Mesothelial cell of epicardium (in vitro differentiated cells): ENCODE results near the gene CENATAC. TPM values are rescaled to one million over a fixed set of nuclear protein-coding genes. Genes with fewer than 3 reads are reported as not detected.

Source experiments
- DNase-seq, 2 experiments: peaks; one replicate each; pipeline ENCODE4 v3.0.0; 2021; ENCODE audit warnings: low spot score in 2 of 2; ENCODE audit not compliant: unreplicated experiment in 2 of 2
- H3K27ac Mint-ChIP-seq: 2 replicates; pipeline ENCODE4 v1.8.0; 2021; ENCODE audit warnings: mixed read lengths
- H3K27me3 Mint-ChIP-seq: 2 replicates; pipeline ENCODE4 v1.8.0; 2021; ENCODE audit warnings: low read depth, mixed read lengths
- H3K36me3 Mint-ChIP-seq: 2 replicates; pipeline ENCODE4 v1.8.0; 2021; ENCODE audit warnings: mixed read lengths
- H3K4me1 Mint-ChIP-seq: 2 replicates; pipeline ENCODE4 v1.8.0; 2021; ENCODE audit warnings: mixed read lengths
- H3K4me3 Mint-ChIP-seq: 2 replicates; pipeline ENCODE4 v1.8.0; 2021; ENCODE audit warnings: mild to moderate bottlenecking, moderate library complexity, mixed read lengths
- H3K9me3 Mint-ChIP-seq: 2 replicates; pipeline ENCODE4 v1.8.0; 2021; ENCODE audit warnings: mixed read lengths
- total RNA-seq: library from RNA; stranded (reverse); gene quantifications from 3 replicates; pipeline ENCODE4 v1.2.1, GENCODE V29; 2021
- TF ChIP-seq, protein P1 (sequence below): fragments of 200-600 bp; sonication (generic); IDR thresholded peaks from one replicate; pipeline ENCODE4 v1.5.0; 2021; ENCODE audit warnings: antibody characterized with exemption; ENCODE audit not compliant: unreplicated experiment

The CENATAC gene
- total RNA-seq, 1 donor from 2014 or later, result 69.1 TPM

DNA sequence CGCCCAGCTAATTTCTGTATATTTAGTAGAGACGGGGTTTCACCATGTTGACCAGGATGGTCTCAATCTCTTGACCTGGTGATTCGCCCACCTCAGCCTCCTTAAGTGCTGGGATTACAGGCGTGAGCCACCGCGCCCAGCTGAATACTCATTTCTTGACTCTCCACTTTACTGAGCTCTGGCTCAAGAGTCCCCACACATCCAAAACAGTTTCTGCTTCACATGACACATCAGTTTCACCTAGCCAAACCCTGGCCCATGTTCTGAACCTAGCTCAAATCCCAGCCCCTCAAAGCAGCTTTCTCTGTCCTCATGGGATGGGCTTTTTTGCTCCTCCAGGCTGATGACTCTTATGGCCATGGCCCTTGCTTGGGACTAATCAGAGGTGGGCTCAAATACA, 49.3 kb downstream of the CENATAC start:
- Mint-ChIP-seq H3K27me3 (no peaks in the 10 kb centered on the region), H3K4me1 (no peaks in the 10 kb centered on the region), H3K4me3 (no peak overlapping the region), H3K27ac (no peak overlapping the region), H3K36me3 (peaks cover 38% of the 10 kb centered on the region), H3K9me3 (no peaks in the 10 kb centered on the region)
- no peak for DNase-seq
- TF ChIP-seq, protein P1, sequence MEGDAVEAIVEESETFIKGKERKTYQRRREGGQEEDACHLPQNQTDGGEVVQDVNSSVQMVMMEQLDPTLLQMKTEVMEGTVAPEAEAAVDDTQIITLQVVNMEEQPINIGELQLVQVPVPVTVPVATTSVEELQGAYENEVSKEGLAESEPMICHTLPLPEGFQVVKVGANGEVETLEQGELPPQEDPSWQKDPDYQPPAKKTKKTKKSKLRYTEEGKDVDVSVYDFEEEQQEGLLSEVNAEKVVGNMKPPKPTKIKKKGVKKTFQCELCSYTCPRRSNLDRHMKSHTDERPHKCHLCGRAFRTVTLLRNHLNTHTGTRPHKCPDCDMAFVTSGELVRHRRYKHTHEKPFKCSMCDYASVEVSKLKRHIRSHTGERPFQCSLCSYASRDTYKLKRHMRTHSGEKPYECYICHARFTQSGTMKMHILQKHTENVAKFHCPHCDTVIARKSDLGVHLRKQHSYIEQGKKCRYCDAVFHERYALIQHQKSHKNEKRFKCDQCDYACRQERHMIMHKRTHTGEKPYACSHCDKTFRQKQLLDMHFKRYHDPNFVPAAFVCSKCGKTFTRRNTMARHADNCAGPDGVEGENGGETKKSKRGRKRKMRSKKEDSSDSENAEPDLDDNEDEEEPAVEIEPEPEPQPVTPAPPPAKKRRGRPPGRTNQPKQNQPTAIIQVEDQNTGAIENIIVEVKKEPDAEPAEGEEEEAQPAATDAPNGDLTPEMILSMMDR, result no peak

DNA sequence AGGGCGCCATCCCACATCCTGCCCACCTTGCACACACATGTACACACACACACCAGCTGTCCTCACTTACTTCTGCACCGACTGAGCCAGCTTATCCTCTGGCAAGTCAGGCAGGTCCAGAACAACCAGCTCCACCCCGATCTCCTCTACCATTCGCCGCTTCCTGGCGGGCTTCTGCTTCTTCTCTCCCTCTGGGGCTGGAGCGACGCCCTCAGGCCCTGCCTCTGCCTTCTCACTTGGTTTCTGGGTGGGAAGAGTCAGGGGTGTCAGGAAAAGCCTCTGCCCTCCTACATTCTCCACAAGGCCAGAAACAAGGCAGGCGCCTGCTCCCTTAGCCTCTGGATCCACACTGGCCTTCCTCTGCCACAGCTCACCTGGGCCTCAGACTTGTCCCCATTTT, 50.7 kb downstream of the CENATAC start:
- Mint-ChIP-seq H3K27ac (no peak overlapping the region), H3K4me3 (no peak overlapping the region), H3K27me3 (no peaks in the 10 kb centered on the region), H3K36me3 (peaks cover 48% of the 10 kb centered on the region), H3K9me3 (no peaks in the 10 kb centered on the region), H3K4me1 (no peaks in the 10 kb centered on the region)
- TF ChIP-seq, protein P1, result no peak
- DNase-seq, result no peak

DNA sequence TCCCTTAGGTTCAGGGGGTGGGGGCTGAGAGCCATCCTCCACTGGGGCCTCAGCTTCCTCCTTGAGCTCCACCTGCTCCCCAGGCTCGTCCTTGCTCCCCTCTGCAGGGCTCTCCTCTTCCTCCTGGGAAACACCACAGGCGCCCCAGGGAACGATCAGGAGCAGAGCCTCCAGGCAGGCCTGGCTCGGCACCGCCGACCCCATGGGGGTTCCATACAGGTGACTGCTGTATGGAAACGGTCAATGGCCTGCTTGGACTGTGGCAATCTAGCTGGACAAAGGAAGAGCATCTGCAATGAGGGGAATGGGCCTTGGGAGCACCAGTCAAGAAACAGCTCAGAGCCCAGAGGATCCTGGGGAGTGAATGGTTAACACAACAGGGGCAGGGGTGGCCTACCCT, 51.1 kb downstream of the CENATAC start:
- TF ChIP-seq, protein P1, result no peak
- peaks cover 48% of the 10 kb centered on the region for H3K36me3 Mint-ChIP-seq
- DNase-seq, result no peak
- H3K27ac Mint-ChIP-seq, result no peak overlapping the region
- no peaks in the 10 kb centered on the region for H3K27me3 Mint-ChIP-seq
- no peaks in the 10 kb centered on the region for H3K9me3 Mint-ChIP-seq
- no peak overlapping the region for H3K4me3 Mint-ChIP-seq
- no peaks in the 10 kb centered on the region for H3K4me1 Mint-ChIP-seq

DNA sequence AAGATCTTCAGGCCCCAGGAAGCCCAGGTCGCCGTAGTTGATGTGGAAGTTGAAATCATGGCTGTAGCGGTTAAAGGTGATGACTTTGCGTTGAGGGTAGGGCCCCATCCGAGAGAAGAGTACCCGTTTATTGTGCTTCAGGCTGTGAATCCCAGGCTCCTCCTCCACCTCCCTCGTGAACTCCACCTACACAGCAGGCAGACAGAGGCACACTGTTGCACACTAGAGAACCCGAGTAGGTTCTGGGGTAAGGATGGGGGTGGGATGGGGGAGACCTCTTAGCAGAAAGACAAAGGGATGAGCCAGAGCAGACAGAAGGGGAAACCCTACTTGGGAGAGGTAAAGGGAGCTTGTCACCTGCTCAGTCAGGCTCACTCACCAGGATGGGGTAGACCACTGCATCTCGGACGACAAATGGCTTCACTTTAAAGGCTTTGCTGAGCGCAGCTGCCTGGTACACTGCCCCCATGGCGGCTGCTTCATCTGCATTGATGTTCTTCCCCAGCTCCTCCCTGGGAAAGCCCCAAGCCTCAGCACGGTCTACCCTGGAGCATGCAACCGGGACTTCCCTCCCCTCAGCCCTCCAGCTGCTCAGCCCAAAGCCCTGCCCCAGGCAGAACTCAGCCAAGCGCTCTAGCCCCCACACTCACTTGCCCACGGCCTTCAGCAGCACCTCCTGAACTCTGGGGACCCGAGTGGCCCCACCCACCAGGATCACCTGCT, 53.7 kb downstream of the CENATAC start:
- TF ChIP-seq, protein P1, result no peak
- Mint-ChIP-seq H3K9me3 (no peaks in the 10 kb centered on the region), H3K27ac (no peak overlapping the region), H3K27me3 (no peaks in the 10 kb centered on the region), H3K36me3 (peaks cover 39% of the 10 kb centered on the region), H3K4me3 (no peak overlapping the region), H3K4me1 (peaks cover 8% of the 10 kb centered on the region)
- DNase-seq, result no peak

DNA sequence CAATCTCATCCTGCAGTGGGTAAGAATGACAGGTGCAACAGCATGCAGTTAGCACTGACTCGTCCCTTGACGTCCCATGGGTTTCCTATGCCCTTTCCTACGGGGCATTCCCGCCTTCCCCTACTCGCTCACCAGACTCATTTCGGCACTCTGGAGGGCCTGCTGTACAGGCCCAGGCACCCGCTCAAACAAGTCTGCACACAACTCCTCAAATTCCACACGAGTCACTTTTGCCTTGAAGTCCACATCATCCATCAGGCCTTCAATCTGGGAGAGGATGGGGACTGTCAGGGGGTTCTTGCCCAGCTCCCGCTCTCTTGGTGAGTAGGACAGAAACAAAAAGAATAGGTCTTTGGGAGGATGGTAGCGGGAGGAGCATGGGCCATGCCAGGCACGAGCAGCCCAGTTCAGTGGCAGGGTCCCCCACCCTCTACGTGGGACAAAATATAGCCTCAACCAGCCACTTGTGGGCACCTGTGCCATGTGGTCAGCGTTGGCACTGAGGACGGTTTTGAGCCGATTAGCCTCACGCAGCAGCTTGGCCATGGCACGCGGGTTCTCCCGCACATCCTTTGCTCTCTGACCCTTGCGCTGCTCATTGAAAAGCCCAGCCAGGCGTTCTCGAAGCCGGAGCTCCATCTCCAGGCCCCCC, 54.4 kb downstream of the CENATAC start:
- Mint-ChIP-seq H3K4me3 (no peak overlapping the region), H3K27me3 (no peaks in the 10 kb centered on the region)

More for the DNA sequence above, 54.4 kb downstream of the CENATAC start:
- TF ChIP-seq, protein P1, result no peak
- DNase-seq, result no peak
- Mint-ChIP-seq H3K36me3 (peaks cover 38% of the 10 kb centered on the region), H3K4me1 (peaks cover 8% of the 10 kb centered on the region), H3K9me3 (no peaks in the 10 kb centered on the region), H3K27ac (no peak overlapping the region)
